Thyroid gland (tissue), 4 donors: ENCODE measurements around the gene CDK8. TPM values are rescaled to one million over a fixed set of nuclear protein-coding genes. Genes with fewer than 3 reads are reported as not detected.

Experiments used
- DNase-seq, 2 donors: peaks; one replicate each; pipeline ENCODE4 v3.0.0-alpha.2; 2019
- H3K27ac ChIP-seq, 3 donors: fragments of 200-600 bp; sonication (generic); 1 replicate in 2 of 3; 2 replicates in 1 of 3; pipeline ENCODE4 v1.5.1; 2016 to 2019; ENCODE audit warnings: mild to moderate bottlenecking in 1 of 3, moderate library complexity in 1 of 3
- H3K27me3 ChIP-seq: fragments of 200-600 bp; sonication (generic); one replicate; pipeline ENCODE4 v1.5.1; 2019
- H3K36me3 ChIP-seq, 2 donors: fragments of 200-600 bp; sonication (generic); one replicate each; pipeline ENCODE4 v1.5.1; 2016 to 2019
- H3K4me1 ChIP-seq, 2 donors: fragments of 200-600 bp; sonication (generic); one replicate each; pipeline ENCODE4 v1.5.1; 2017 to 2019
- H3K4me3 ChIP-seq, 3 donors: fragments of 200-600 bp; sonication (generic); replicated peaks in 1 of 3; 1 replicate in 2 of 3; 2 replicates in 1 of 3; pipeline ENCODE4 v1.5.1; 2016; ENCODE audit warnings: mild to moderate bottlenecking in 1 of 3
- H3K9me3 ChIP-seq: fragments of 200-600 bp; sonication (generic); one replicate; pipeline ENCODE4 v1.5.1; 2017
- POLR2A ChIP-seq, 2 donors: fragments of 450-650 bp; IDR thresholded peaks; one replicate each; pipeline ENCODE4 v1.6.1; 2017; ENCODE audit warnings: antibody characterized with exemption in 2 of 2, mild to moderate bottlenecking in 2 of 2, moderate library complexity in 1 of 2
- WGBS, 2 donors: methylation state at CpG; one replicate each; pipeline ENCODE4 v1.1.5; 2017; 5-methylcytosine and 5-hydroxymethylcytosine counted together
- intact Hi-C: fragments of 100-400 bp; cut with DNase I; formaldehyde crosslinking; loops from one replicate; pipeline ENCODE4 v1.15.1; 2023
- total RNA-seq, 4 donors: library from RNA; depleted of rRNA; stranded (reverse); fragments of >200 nt; gene quantifications; one replicate each; pipeline ENCODE4 v1.2.3, GENCODE V29; 2016
- TF ChIP-seq, protein P1 (sequence below), 6 experiments: fragments of 200-600 bp in 3 of 6; fragments of 450-650 bp in 3 of 6; sonication (generic) in 3 of 6; IDR thresholded peaks; one replicate each; pipeline ENCODE4 v1.5.1; 2016 to 2019; ENCODE audit warnings: antibody characterized with exemption in 6 of 6, mild to moderate bottlenecking in 2 of 6, inconsistent platforms in 1 of 6, moderate library complexity in 1 of 6

The CDK8 gene
- total RNA-seq, 4 donors from 2014 or later, result 14.2 to 16.2 (median 15.1) TPM

DNA sequence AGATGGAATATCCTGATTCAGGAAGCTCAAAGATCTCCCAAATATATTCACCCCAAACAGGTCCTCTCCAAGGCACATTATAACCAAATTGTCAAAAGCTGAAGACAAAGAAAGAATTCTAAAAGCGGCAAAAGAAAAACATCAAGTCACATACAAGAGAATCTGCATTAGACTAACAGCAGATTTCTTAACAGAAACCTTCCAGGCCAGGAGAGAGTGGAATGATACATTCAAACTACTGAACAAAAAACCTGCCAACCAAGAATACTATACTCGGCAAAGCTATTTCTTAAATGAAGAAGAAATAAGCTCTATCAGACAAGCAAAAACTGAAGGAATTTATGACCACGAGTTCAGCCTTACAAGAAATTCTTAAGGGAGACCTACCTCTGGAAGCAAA lies 183.0 kb downstream of the CDK8 start:
- Histone ChIP-seq H3K4me3 (no peak overlapping the region), H3K27me3 (no peaks in the 10 kb centered on the region), H3K27ac (no peak overlapping the region), H3K4me1 (no peaks in the 10 kb centered on the region), H3K9me3 (no peaks in the 10 kb centered on the region), H3K36me3 (no peaks in the 10 kb centered on the region)
- DNase-seq, result no peak
- TF ChIP-seq POLR2A (IDR thresholded peaks at IDR 0.05), result no peak
- TF ChIP-seq, protein P1, sequence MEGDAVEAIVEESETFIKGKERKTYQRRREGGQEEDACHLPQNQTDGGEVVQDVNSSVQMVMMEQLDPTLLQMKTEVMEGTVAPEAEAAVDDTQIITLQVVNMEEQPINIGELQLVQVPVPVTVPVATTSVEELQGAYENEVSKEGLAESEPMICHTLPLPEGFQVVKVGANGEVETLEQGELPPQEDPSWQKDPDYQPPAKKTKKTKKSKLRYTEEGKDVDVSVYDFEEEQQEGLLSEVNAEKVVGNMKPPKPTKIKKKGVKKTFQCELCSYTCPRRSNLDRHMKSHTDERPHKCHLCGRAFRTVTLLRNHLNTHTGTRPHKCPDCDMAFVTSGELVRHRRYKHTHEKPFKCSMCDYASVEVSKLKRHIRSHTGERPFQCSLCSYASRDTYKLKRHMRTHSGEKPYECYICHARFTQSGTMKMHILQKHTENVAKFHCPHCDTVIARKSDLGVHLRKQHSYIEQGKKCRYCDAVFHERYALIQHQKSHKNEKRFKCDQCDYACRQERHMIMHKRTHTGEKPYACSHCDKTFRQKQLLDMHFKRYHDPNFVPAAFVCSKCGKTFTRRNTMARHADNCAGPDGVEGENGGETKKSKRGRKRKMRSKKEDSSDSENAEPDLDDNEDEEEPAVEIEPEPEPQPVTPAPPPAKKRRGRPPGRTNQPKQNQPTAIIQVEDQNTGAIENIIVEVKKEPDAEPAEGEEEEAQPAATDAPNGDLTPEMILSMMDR (IDR thresholded peaks at IDR 0.05), result no peak
- intact Hi-C loops, result no loop called here
- 87 to 94% methylated on average over 3 of the region's 3 CpGs for WGBS, 2 donors

DNA sequence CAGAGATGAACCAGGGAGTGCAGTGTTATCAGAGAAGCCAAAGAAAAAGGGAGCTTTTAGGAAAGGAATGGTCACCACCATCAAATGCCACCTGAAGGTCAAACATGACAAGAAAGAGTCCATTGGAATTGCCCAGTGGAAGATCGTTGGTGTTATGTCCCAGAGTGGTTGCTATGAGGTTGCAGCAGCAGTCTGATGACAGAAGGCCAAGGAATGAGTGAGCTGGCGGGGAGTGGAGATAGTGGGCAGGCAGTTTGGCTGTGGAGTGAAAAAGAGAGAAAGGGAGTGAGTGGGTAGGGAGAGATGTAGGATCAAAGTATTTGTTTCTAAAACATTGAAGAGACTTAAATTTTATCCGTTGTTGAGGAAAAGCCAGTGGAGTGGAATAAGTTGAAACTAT lies 186.2 kb downstream of the CDK8 start:
- Histone ChIP-seq H3K4me1 (no peaks in the 10 kb centered on the region), H3K9me3 (no peaks in the 10 kb centered on the region), H3K4me3 (no peak overlapping the region), H3K27me3 (no peaks in the 10 kb centered on the region), H3K27ac (no peak overlapping the region), H3K36me3 (no peaks in the 10 kb centered on the region)
- TF ChIP-seq, protein P1 (IDR thresholded peaks at IDR 0.05), result no peak
- no peak for TF ChIP-seq POLR2A (IDR thresholded peaks at IDR 0.05)
- no peak for DNase-seq
- intact Hi-C loops, result no loop called here
- 86 to 87% methylated on average over 3 of the region's 3 CpGs for WGBS, 2 donors

DNA sequence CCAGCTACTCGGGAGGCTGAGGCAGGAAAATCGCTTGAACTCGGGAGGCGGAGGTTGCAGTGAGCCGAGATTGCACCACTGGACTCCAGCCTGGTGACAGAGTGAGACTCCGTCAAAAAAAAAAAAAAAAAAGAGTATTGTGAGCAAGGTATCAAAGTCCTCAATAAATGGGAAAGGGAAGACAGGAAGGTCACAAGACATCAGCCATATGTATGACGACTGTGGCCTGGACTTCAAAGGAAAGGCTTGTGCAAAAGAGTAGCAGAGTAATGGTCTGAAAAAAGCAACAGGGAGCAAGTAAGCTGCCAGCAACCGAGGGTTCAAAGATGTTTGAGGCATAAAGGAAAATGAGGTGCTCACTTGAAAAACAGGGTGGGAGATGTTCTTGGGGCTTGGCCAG lies 187.5 kb downstream of the CDK8 start:
- TF ChIP-seq POLR2A (IDR thresholded peaks at IDR 0.05), result no peak
- TF ChIP-seq, protein P1 (IDR thresholded peaks at IDR 0.05), result no peak
- no peaks in the 10 kb centered on the region for H3K36me3 ChIP-seq
- DNase-seq, result no peak
- 92% methylated on average over 8 of the region's 8 CpGs for WGBS, 2 donors
- H3K9me3 ChIP-seq, result no peaks in the 10 kb centered on the region
- no peaks in the 10 kb centered on the region for H3K4me1 ChIP-seq
- intact Hi-C loops, result no loop called here
- H3K27me3 ChIP-seq, result no peaks in the 10 kb centered on the region
- no peak overlapping the region for H3K27ac ChIP-seq
- no peak overlapping the region for H3K4me3 ChIP-seq

DNA sequence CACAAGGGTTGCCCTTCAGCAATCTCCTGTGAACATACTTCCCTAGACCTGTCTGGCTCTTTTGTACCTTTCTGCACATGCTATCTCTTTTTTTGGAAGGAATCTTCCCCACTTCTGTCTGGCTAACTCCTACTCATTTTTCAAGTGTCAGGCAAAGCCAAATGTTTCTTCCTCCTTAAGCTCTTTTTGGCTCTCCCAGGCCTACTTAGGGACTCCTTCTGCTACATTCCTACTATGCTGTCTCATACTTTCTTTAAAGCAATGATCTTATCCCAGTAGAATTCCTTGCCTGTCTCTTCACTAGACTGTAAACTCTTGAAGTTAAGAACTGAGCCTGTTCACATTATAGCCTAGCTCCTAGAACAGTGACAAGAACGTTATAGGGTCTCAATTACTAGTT lies 188.6 kb downstream of the CDK8 start:
- Histone ChIP-seq H3K4me1 (no peaks in the 10 kb centered on the region), H3K27me3 (no peaks in the 10 kb centered on the region), H3K27ac (no peak overlapping the region), H3K36me3 (no peaks in the 10 kb centered on the region), H3K4me3 (no peak overlapping the region), H3K9me3 (no peaks in the 10 kb centered on the region)
- WGBS, 2 donors, result 32 to 38% methylated on average over 1 of the region's 1 CpG
- no peak for DNase-seq
- intact Hi-C loops, result no loop called here
- TF ChIP-seq POLR2A (IDR thresholded peaks at IDR 0.05), result no peak
- TF ChIP-seq, protein P1 (IDR thresholded peaks at IDR 0.05), result no peak

DNA sequence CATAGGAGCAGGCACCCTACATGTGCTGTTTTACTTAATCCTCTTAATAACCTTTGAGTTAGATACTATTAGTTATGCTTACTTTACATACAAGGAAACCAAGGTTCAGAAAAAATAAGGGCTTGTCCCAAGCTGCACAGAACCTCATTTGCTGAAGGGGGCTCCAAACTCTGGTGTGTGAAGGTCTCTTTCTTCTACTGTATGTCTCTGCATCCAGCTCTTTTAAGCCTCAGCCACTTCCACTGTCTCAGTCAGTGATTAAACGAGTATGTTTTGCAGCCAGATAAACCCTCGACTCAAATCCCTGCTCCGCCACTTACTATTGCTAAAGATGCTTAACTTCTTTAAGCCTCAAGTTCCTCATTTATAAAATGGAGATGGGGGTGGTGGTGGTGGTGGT lies 191.2 kb downstream of the CDK8 start:
- Histone ChIP-seq H3K27ac (no peak overlapping the region), H3K4me1 (no peaks in the 10 kb centered on the region), H3K36me3 (no peaks in the 10 kb centered on the region), H3K27me3 (no peaks in the 10 kb centered on the region), H3K9me3 (no peaks in the 10 kb centered on the region), H3K4me3 (no peak overlapping the region)
- DNase-seq, result no peak
- WGBS, 2 donors, result 40 to 41% methylated on average over 3 of the region's 3 CpGs
- no peak for TF ChIP-seq POLR2A (IDR thresholded peaks at IDR 0.05)
- TF ChIP-seq, protein P1 (IDR thresholded peaks at IDR 0.05), result no peak
- intact Hi-C loops, result no loop called here
